ENCODE data around the gene CAPN12. TPM values are rescaled to one million over a fixed set of nuclear protein-coding genes. Genes with fewer than 3 reads are reported as not detected.

CAPN12 gene
- total RNA-seq, 4 donors from 2014 or later = 5.8 to 56.8 (median 6.4) TPM

GRCh38 chr19:38728752-38729541, 15.3 kb downstream of the CAPN12 start:
- H3K36me3 ChIP-seq = peaks cover 0 to 75% (median 0%) of the 10 kb centered on the region in 3 donors
- H3K9me3 ChIP-seq = no peaks in the 10 kb centered on the region
- H3K27ac ChIP-seq = peak overlapping the region in 2 of 4 donors; percentile 35 to 51
- H3K4me3 ChIP-seq = no peak overlapping the region
- peaks cover 0 to 58% (median 4%) of the 10 kb centered on the region in 4 donors for H3K4me1 ChIP-seq
- H3K27me3 ChIP-seq = no peaks in the 10 kb centered on the region
- TF ChIP-seq POLR2A (IDR thresholded peaks at IDR 0.05) (no peak), CTCF (IDR thresholded peaks at IDR 0.05) (no peak)
- DNase-seq = peak in 1 of 3 donors; percentile 50

GRCh38 chr19:38727868-38728660, 16.2 kb downstream of the CAPN12 start:
- Histone ChIP-seq H3K27me3 (no peaks in the 10 kb centered on the region), H3K4me3 (no peak overlapping the region), H3K27ac (peak overlapping the region in 2 of 4 donors; percentile 35 to 42), H3K4me1 (peaks cover 0 to 50% (median 0%) of the 10 kb centered on the region in 4 donors), H3K36me3 (peaks cover 0 to 84% (median 0%) of the 10 kb centered on the region in 3 donors), H3K9me3 (no peaks in the 10 kb centered on the region)
- DNase-seq = no peak
- TF ChIP-seq CTCF (IDR thresholded peaks at IDR 0.05) = no peak
- no peak for TF ChIP-seq POLR2A (IDR thresholded peaks at IDR 0.05)

DNA sequence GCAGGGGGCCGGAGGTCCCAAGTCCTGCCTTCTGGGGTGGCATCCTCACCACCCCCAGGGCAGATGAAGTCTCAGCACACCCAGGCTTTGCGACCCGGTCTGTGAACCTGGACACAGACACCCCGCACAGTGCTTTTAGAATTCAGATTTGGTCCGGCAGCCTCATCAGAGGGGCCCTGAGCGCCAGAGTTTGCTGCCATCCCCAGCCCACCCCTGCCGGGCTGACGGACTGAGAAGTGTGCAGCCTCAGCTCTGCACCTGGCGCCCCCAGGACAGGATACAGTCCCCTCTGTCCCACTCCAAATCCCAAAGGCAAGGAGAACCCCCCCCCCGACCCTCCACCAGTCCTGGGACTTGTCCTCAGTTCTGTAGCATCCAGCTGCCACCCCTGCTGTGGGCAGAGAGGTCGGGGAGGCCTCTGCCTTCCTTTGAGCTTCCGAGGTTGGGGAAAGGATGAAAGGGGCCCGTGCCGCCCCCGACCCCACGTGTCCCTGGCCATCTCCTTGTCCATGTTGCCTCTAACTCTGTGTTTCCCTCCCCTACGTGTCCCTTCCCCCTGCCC, 16.9 kb downstream of the CAPN12 start:
- no peaks in the 10 kb centered on the region for H3K9me3 ChIP-seq
- peaks cover 0 to 91% (median 0%) of the 10 kb centered on the region in 3 donors for H3K36me3 ChIP-seq
- no peak overlapping the region for H3K4me3 ChIP-seq
- no peak for TF ChIP-seq CTCF (IDR thresholded peaks at IDR 0.05)
- no peak for TF ChIP-seq POLR2A (IDR thresholded peaks at IDR 0.05)
- H3K27me3 ChIP-seq = no peaks in the 10 kb centered on the region
- peak overlapping the region in 1 of 4 donors; percentile 42 for H3K27ac ChIP-seq
- H3K4me1 ChIP-seq = peaks cover 0 to 48% (median 0%) of the 10 kb centered on the region in 4 donors
- no peak for DNase-seq

GRCh38 chr19:38726761-38727301, 17.4 kb downstream of the CAPN12 start:
- Histone ChIP-seq H3K36me3 (peaks cover 0 to 96% (median 0%) of the 10 kb centered on the region in 3 donors), H3K9me3 (no peaks in the 10 kb centered on the region), H3K4me1 (peaks cover 0 to 44% (median 0%) of the 10 kb centered on the region in 4 donors), H3K4me3 (no peak overlapping the region), H3K27ac (peak overlapping the region in 1 of 4 donors; percentile 28), H3K27me3 (no peaks in the 10 kb centered on the region)
- TF ChIP-seq POLR2A (IDR thresholded peaks at IDR 0.05) (no peak), CTCF (IDR thresholded peaks at IDR 0.05) (no peak)
- DNase-seq = no peak

GRCh38 chr19:38726284-38726673, 18.0 kb downstream of the CAPN12 start:
- peak overlapping the region in 1 of 4 donors; percentile 28 for H3K27ac ChIP-seq
- no peak overlapping the region for H3K4me3 ChIP-seq
- H3K4me1 ChIP-seq = peaks cover 0 to 39% (median 0%) of the 10 kb centered on the region in 4 donors
- no peak for TF ChIP-seq POLR2A (IDR thresholded peaks at IDR 0.05)
- TF ChIP-seq CTCF (IDR thresholded peaks at IDR 0.05) = no peak
- peaks cover 0 to 100% (median 0%) of the 10 kb centered on the region in 3 donors for H3K36me3 ChIP-seq
- H3K9me3 ChIP-seq = no peaks in the 10 kb centered on the region
- H3K27me3 ChIP-seq = no peaks in the 10 kb centered on the region
- no peak for DNase-seq
